Stimulated activated CD4-positive, alpha-beta T cell treated with anti-CD3 and anti-CD28 coated beads, Interleukin-12 subunit alpha, Interleukin-12 subunit beta, amount 100 ng/mL, for 24 hours (primary cell): ENCODE data around the gene DDX11.
"Not testable (repeated sequence)": the region's sequence is repeated elsewhere in the genome, so short reads cannot be mapped to it uniquely, and the experiment has no call there.

Experiments
- DNase-seq, 2 experiments: peaks; one replicate each; pipeline ENCODE4 v3.0.0-alpha.2; 2020; ENCODE audit warnings: low read depth in 2 of 2

The DDX11 gene

GRCh38 chr12:31066196-31066595 is 7.5 kb upstream of the DDX11 start:
- not testable (repeated sequence) for DNase-seq

- not testable (repeated sequence) for DNase-seq
Observed at GRCh38 chr12:31067656-31068055, 6.0 kb upstream of the DDX11 start.

- not testable (repeated sequence) for DNase-seq
Observed at GRCh38 chr12:31070971-31071740, 2.5 kb upstream of the DDX11 start.

GRCh38 chr12:31072962-31073361 is 698 bp upstream of the DDX11 start:
- DNase-seq, result not testable (repeated sequence)

GRCh38 chr12:31074333-31074874 is 744 bp downstream of the DDX11 start:
- DNase-seq, result peak; percentile 8 to 22

- DNase-seq, result not testable (repeated sequence)
Observed at GRCh38 chr12:31076150-31076549, 2.5 kb downstream of the DDX11 start.

GRCh38 chr12:31077095-31077494 is 3.4 kb downstream of the DDX11 start:
- not testable (repeated sequence) for DNase-seq

GRCh38 chr12:31077998-31078397 is 4.3 kb downstream of the DDX11 start:
- DNase-seq, result not testable (repeated sequence)

GRCh38 chr12:31079421-31079820 is 5.8 kb downstream of the DDX11 start:
- not testable (repeated sequence) for DNase-seq

- DNase-seq, result not testable (repeated sequence)
Observed at GRCh38 chr12:31080221-31080620, 6.6 kb downstream of the DDX11 start.

GRCh38 chr12:31081274-31081673 is 7.6 kb downstream of the DDX11 start:
- not testable (repeated sequence) for DNase-seq

- not testable (repeated sequence) for DNase-seq
Observed at GRCh38 chr12:31084241-31084640, 10.6 kb downstream of the DDX11 start.

GRCh38 chr12:31086032-31086431 is 12.4 kb downstream of the DDX11 start:
- DNase-seq, result not testable (repeated sequence)

- not testable (repeated sequence) for DNase-seq
Observed at GRCh38 chr12:31087486-31087885, 13.8 kb downstream of the DDX11 start.

- DNase-seq, result not testable (repeated sequence)
Observed at GRCh38 chr12:31087956-31088355, 14.3 kb downstream of the DDX11 start.

GRCh38 chr12:31089072-31089471 is 15.4 kb downstream of the DDX11 start:
- no peak for DNase-seq

GRCh38 chr12:31091629-31092028 is 18.0 kb downstream of the DDX11 start:
- DNase-seq, result not testable (repeated sequence)

- not testable (repeated sequence) for DNase-seq
Observed at GRCh38 chr12:31092718-31093117, 19.1 kb downstream of the DDX11 start.

- DNase-seq, result not testable (repeated sequence)
Observed at GRCh38 chr12:31095080-31095860, 21.6 kb downstream of the DDX11 start.

GRCh38 chr12:31096251-31097065 is 22.8 kb downstream of the DDX11 start:
- DNase-seq, result not testable (repeated sequence)

GRCh38 chr12:31097819-31098218 is 24.2 kb downstream of the DDX11 start:
- not testable (repeated sequence) for DNase-seq
